SK-N-SH treated with all-trans-retinoic acid at 6 μM for 48 hours (cell line): ENCODE measurements around the gene EEFSEC.

Experiments
- GLIS3 ChIP-seq: fragments of 250-450 bp; sonication (Bioruptor Pico); IDR thresholded peaks from 2 replicates; pipeline ENCODE4 v1.5.0; 2020; ENCODE audit warnings: mild to moderate bottlenecking, moderate library complexity
- OSR1 ChIP-seq: fragments of 250-450 bp; sonication (Bioruptor Pico); IDR thresholded peaks from 2 replicates; pipeline ENCODE4 v1.8.0; 2022; ENCODE audit warnings: moderate library complexity, mild to moderate bottlenecking, inconsistent platforms
- PPARA ChIP-seq: fragments of 250-450 bp; sonication (Bioruptor Pico); IDR thresholded peaks from 2 replicates; pipeline ENCODE4 v1.5.0; 2020; ENCODE audit warnings: mild to moderate bottlenecking, borderline replicate concordance
- ZNF70 ChIP-seq: fragments of 450-650 bp; formaldehyde crosslinking; IDR thresholded peaks from 2 replicates; pipeline ENCODE4 v1.5.0; 2020; ENCODE audit warnings: mild to moderate bottlenecking, moderate library complexity

GRCh38 chr3:128334766-128335165, 181.5 kb downstream of the EEFSEC start:
- TF ChIP-seq ZNF70 (CRISPR knock-in tag): no peak
- no peak for TF ChIP-seq GLIS3 (CRISPR knock-in tag)
- TF ChIP-seq PPARA (CRISPR knock-in tag): no peak
- no peak for TF ChIP-seq OSR1
